ENCODE results near the gene CNOT6. TPM values are rescaled to one million over a fixed set of nuclear protein-coding genes. Genes with fewer than 3 reads are reported as not detected.

The CNOT6 gene
- total RNA-seq, 1 donor from 2014 or later, result 15.1 TPM

GRCh38 chr5:180586204-180586603 lies 92.0 kb downstream of the CNOT6 start:
- H3K36me3 ChIP-seq (ENCODE audit: control insufficient read depth in 3 of 3, insufficient read depth in 3 of 3, low read length in 3 of 3), result no peaks in the 10 kb centered on the region
- H3K4me3 ChIP-seq (ENCODE audit: low read length in 3 of 3), result no peak overlapping the region
- peaks cover 0 to 7% (median 2%) of the 10 kb centered on the region in 3 donors for H3K4me1 ChIP-seq (ENCODE audit: control insufficient read depth in 3 of 3, insufficient read depth in 3 of 3, low read length in 3 of 3)
- H3K27me3 ChIP-seq (ENCODE audit: control insufficient read depth in 3 of 3, insufficient read depth in 3 of 3, low read length in 3 of 3), result peaks cover 12 to 24% (median 18%) of the 10 kb centered on the region in 3 donors
- peaks cover 0 to 2% (median 0%) of the 10 kb centered on the region in 3 donors for H3K9me3 ChIP-seq (ENCODE audit: control insufficient read depth in 3 of 3, low read length in 3 of 3)
- no peak overlapping the region for H3K27ac ChIP-seq (ENCODE audit: low read depth, low read length)
- no peak overlapping the region for H3K9ac ChIP-seq (ENCODE audit: low read depth in 1 of 3, low read length in 3 of 3)

GRCh38 chr5:180586870-180587269 lies 92.7 kb downstream of the CNOT6 start:
- Histone ChIP-seq H3K27me3 (ENCODE audit: control insufficient read depth in 3 of 3, insufficient read depth in 3 of 3, low read length in 3 of 3) (peaks cover 12 to 27% (median 21%) of the 10 kb centered on the region in 3 donors), H3K9me3 (ENCODE audit: control insufficient read depth in 3 of 3, low read length in 3 of 3) (peaks cover 0 to 2% (median 0%) of the 10 kb centered on the region in 3 donors), H3K4me3 (ENCODE audit: low read length in 3 of 3) (no peak overlapping the region), H3K9ac (ENCODE audit: low read depth in 1 of 3, low read length in 3 of 3) (no peak overlapping the region), H3K36me3 (ENCODE audit: control insufficient read depth in 3 of 3, insufficient read depth in 3 of 3, low read length in 3 of 3) (no peaks in the 10 kb centered on the region), H3K27ac (ENCODE audit: low read depth, low read length) (no peak overlapping the region), H3K4me1 (ENCODE audit: control insufficient read depth in 3 of 3, insufficient read depth in 3 of 3, low read length in 3 of 3) (peaks cover 0 to 7% (median 2%) of the 10 kb centered on the region in 3 donors)

- Histone ChIP-seq H3K4me3 (ENCODE audit: low read length in 3 of 3) (no peak overlapping the region), H3K36me3 (ENCODE audit: control insufficient read depth in 3 of 3, insufficient read depth in 3 of 3, low read length in 3 of 3) (no peaks in the 10 kb centered on the region), H3K27me3 (ENCODE audit: control insufficient read depth in 3 of 3, insufficient read depth in 3 of 3, low read length in 3 of 3) (peaks cover 19 to 44% (median 34%) of the 10 kb centered on the region in 3 donors), H3K27ac (ENCODE audit: low read depth, low read length) (no peak overlapping the region), H3K9ac (ENCODE audit: low read depth in 1 of 3, low read length in 3 of 3) (no peak overlapping the region), H3K4me1 (ENCODE audit: control insufficient read depth in 3 of 3, insufficient read depth in 3 of 3, low read length in 3 of 3) (peaks cover 0 to 7% (median 2%) of the 10 kb centered on the region in 3 donors), H3K9me3 (ENCODE audit: control insufficient read depth in 3 of 3, low read length in 3 of 3) (peaks cover 0 to 2% (median 0%) of the 10 kb centered on the region in 3 donors)
Measured at GRCh38 chr5:180589771-180590542, 95.8 kb downstream of the CNOT6 start.

GRCh38 chr5:180590543-180591310 lies 96.5 kb downstream of the CNOT6 start:
- Histone ChIP-seq H3K27ac (ENCODE audit: low read depth, low read length) (no peak overlapping the region), H3K4me3 (ENCODE audit: low read length in 3 of 3) (peak overlapping the region in 1 of 3 donors; percentile 22), H3K9ac (ENCODE audit: low read depth in 1 of 3, low read length in 3 of 3) (no peak overlapping the region), H3K27me3 (ENCODE audit: control insufficient read depth in 3 of 3, insufficient read depth in 3 of 3, low read length in 3 of 3) (peaks cover 19 to 44% (median 34%) of the 10 kb centered on the region in 3 donors), H3K36me3 (ENCODE audit: control insufficient read depth in 3 of 3, insufficient read depth in 3 of 3, low read length in 3 of 3) (no peaks in the 10 kb centered on the region), H3K4me1 (ENCODE audit: control insufficient read depth in 3 of 3, insufficient read depth in 3 of 3, low read length in 3 of 3) (peaks cover 0 to 7% (median 2%) of the 10 kb centered on the region in 3 donors), H3K9me3 (ENCODE audit: control insufficient read depth in 3 of 3, low read length in 3 of 3) (peaks cover 0 to 2% (median 0%) of the 10 kb centered on the region in 3 donors)

GRCh38 chr5:180591311-180591887 lies 97.2 kb downstream of the CNOT6 start, which contains the start of gene SCGB3A1:
TSS of gene SCGB3A1 (minus strand) at chr5:180591499. CDS start at chr5:180591462, 37 bp downstream.
- Histone ChIP-seq H3K4me3 (ENCODE audit: low read length in 3 of 3) (peak within 1 kb of the TSS in 1 of 3 donors; percentile 22), H3K36me3 (ENCODE audit: control insufficient read depth in 3 of 3, insufficient read depth in 3 of 3, low read length in 3 of 3) (no peaks in the 10 kb centered on the region), H3K4me1 (ENCODE audit: control insufficient read depth in 3 of 3, insufficient read depth in 3 of 3, low read length in 3 of 3) (peaks cover 0 to 7% (median 2%) of the 10 kb centered on the region in 3 donors), H3K9me3 (ENCODE audit: control insufficient read depth in 3 of 3, low read length in 3 of 3) (peaks cover 0 to 2% (median 0%) of the 10 kb centered on the region in 3 donors), H3K27me3 (ENCODE audit: control insufficient read depth in 3 of 3, insufficient read depth in 3 of 3, low read length in 3 of 3) (peaks cover 19 to 44% (median 34%) of the 10 kb centered on the region in 3 donors), H3K9ac (ENCODE audit: low read depth in 1 of 3, low read length in 3 of 3) (no peak within 1 kb of the TSS), H3K27ac (ENCODE audit: low read depth, low read length) (no peak within 1 kb of the TSS)

GRCh38 chr5:180592176-180592575 lies 98.0 kb downstream of the CNOT6 start:
- Histone ChIP-seq H3K4me1 (ENCODE audit: control insufficient read depth in 3 of 3, insufficient read depth in 3 of 3, low read length in 3 of 3) (peaks cover 0 to 7% (median 2%) of the 10 kb centered on the region in 3 donors), H3K27me3 (ENCODE audit: control insufficient read depth in 3 of 3, insufficient read depth in 3 of 3, low read length in 3 of 3) (peaks cover 19 to 44% (median 34%) of the 10 kb centered on the region in 3 donors), H3K9me3 (ENCODE audit: control insufficient read depth in 3 of 3, low read length in 3 of 3) (peaks cover 0 to 2% (median 0%) of the 10 kb centered on the region in 3 donors), H3K9ac (ENCODE audit: low read depth in 1 of 3, low read length in 3 of 3) (no peak overlapping the region), H3K4me3 (ENCODE audit: low read length in 3 of 3) (no peak overlapping the region), H3K36me3 (ENCODE audit: control insufficient read depth in 3 of 3, insufficient read depth in 3 of 3, low read length in 3 of 3) (no peaks in the 10 kb centered on the region), H3K27ac (ENCODE audit: low read depth, low read length) (no peak overlapping the region)

GRCh38 chr5:180593446-180594206 lies 99.4 kb downstream of the CNOT6 start:
- peaks cover 0 to 7% (median 2%) of the 10 kb centered on the region in 3 donors for H3K4me1 ChIP-seq (ENCODE audit: control insufficient read depth in 3 of 3, insufficient read depth in 3 of 3, low read length in 3 of 3)
- H3K27ac ChIP-seq (ENCODE audit: low read depth, low read length), result no peak overlapping the region
- H3K9ac ChIP-seq (ENCODE audit: low read depth in 1 of 3, low read length in 3 of 3), result no peak overlapping the region
- H3K4me3 ChIP-seq (ENCODE audit: low read length in 3 of 3), result no peak overlapping the region
- no peaks in the 10 kb centered on the region for H3K36me3 ChIP-seq (ENCODE audit: control insufficient read depth in 3 of 3, insufficient read depth in 3 of 3, low read length in 3 of 3)
- peaks cover 16 to 41% (median 35%) of the 10 kb centered on the region in 3 donors for H3K27me3 ChIP-seq (ENCODE audit: control insufficient read depth in 3 of 3, insufficient read depth in 3 of 3, low read length in 3 of 3)
- H3K9me3 ChIP-seq (ENCODE audit: control insufficient read depth in 3 of 3, low read length in 3 of 3), result no peaks in the 10 kb centered on the region

- H3K4me1 ChIP-seq (ENCODE audit: control insufficient read depth in 3 of 3, insufficient read depth in 3 of 3, low read length in 3 of 3), result peaks cover 0 to 7% (median 2%) of the 10 kb centered on the region in 3 donors
- no peaks in the 10 kb centered on the region for H3K36me3 ChIP-seq (ENCODE audit: control insufficient read depth in 3 of 3, insufficient read depth in 3 of 3, low read length in 3 of 3)
- no peak overlapping the region for H3K4me3 ChIP-seq (ENCODE audit: low read length in 3 of 3)
- peaks cover 11 to 41% (median 33%) of the 10 kb centered on the region in 3 donors for H3K27me3 ChIP-seq (ENCODE audit: control insufficient read depth in 3 of 3, insufficient read depth in 3 of 3, low read length in 3 of 3)
- no peak overlapping the region for H3K27ac ChIP-seq (ENCODE audit: low read depth, low read length)
- no peaks in the 10 kb centered on the region for H3K9me3 ChIP-seq (ENCODE audit: control insufficient read depth in 3 of 3, low read length in 3 of 3)
- no peak overlapping the region for H3K9ac ChIP-seq (ENCODE audit: low read depth in 1 of 3, low read length in 3 of 3)
Measured at GRCh38 chr5:180594311-180595045, 100.3 kb downstream of the CNOT6 start.

- Histone ChIP-seq H3K4me3 (ENCODE audit: low read length in 3 of 3) (no peak overlapping the region), H3K27me3 (ENCODE audit: control insufficient read depth in 3 of 3, insufficient read depth in 3 of 3, low read length in 3 of 3) (peaks cover 7 to 40% (median 29%) of the 10 kb centered on the region in 3 donors), H3K4me1 (ENCODE audit: control insufficient read depth in 3 of 3, insufficient read depth in 3 of 3, low read length in 3 of 3) (peaks cover 0 to 7% (median 2%) of the 10 kb centered on the region in 3 donors), H3K27ac (ENCODE audit: low read depth, low read length) (no peak overlapping the region), H3K36me3 (ENCODE audit: control insufficient read depth in 3 of 3, insufficient read depth in 3 of 3, low read length in 3 of 3) (no peaks in the 10 kb centered on the region), H3K9ac (ENCODE audit: low read depth in 1 of 3, low read length in 3 of 3) (no peak overlapping the region), H3K9me3 (ENCODE audit: control insufficient read depth in 3 of 3, low read length in 3 of 3) (no peaks in the 10 kb centered on the region)
Measured at GRCh38 chr5:180595046-180595379, 100.8 kb downstream of the CNOT6 start.

Measured in skeletal muscle tissue (tissue), 4 donors.